Stomach (tissue), 9 donors: Measurements from ENCODE around the gene CAB39. TPM values are rescaled to one million over a fixed set of nuclear protein-coding genes. Genes with fewer than 3 reads are reported as not detected.

Experiments used
- DNase-seq, 2 donors: peaks; one replicate each; pipeline versions ENCODE4 v3.0.0 to v3.0.0-alpha.2; 2013 to 2019
- H3K27ac ChIP-seq, 5 donors: fragments of 200-600 bp in 4 of 5; sonication (generic) in 4 of 5; one replicate each; pipeline ENCODE4 v1.5.1; 2013 to 2019; ENCODE audit warnings: mild to moderate bottlenecking in 1 of 5, moderate library complexity in 1 of 5
- H3K27me3 ChIP-seq, 3 donors: fragments of 200-600 bp; sonication (generic); one replicate each; pipeline ENCODE4 v1.5.1; 2017 to 2019; ENCODE audit warnings: mixed run types in 1 of 3
- H3K36me3 ChIP-seq, 4 donors: fragments of 200-600 bp; sonication (generic); 1 replicate in 3 of 4; 2 replicates in 1 of 4; pipeline ENCODE4 v1.5.1; 2016 to 2019
- H3K4me1 ChIP-seq, 4 donors: fragments of 200-600 bp; sonication (generic); one replicate each; pipeline ENCODE4 v1.5.1; 2016 to 2019
- H3K4me3 ChIP-seq, 4 donors: fragments of 200-600 bp; sonication (generic) in 3 of 4; one replicate each; pipeline ENCODE4 v1.5.1; 2016 to 2019; ENCODE audit warnings: mild to moderate bottlenecking in 1 of 4
- H3K9me3 ChIP-seq, 4 donors: fragments of 200-600 bp; sonication (generic); one replicate each; pipeline ENCODE4 v1.5.1; 2016 to 2019
- EP300 ChIP-seq: sonication (generic); formaldehyde crosslinking; IDR thresholded peaks from one replicate; pipeline ENCODE4 v1.6.1; 2017; ENCODE audit warnings: antibody characterized with exemption
- POLR2A ChIP-seq, 4 donors: fragments of 450-650 bp; IDR thresholded peaks; one replicate each; pipeline ENCODE4 v1.6.1; 2016; ENCODE audit warnings: antibody characterized with exemption in 4 of 4, control low read depth in 2 of 4, mild to moderate bottlenecking in 1 of 4, moderate library complexity in 1 of 4
- POLR2AphosphoS5 ChIP-seq, 3 donors: sonication (generic); formaldehyde crosslinking; IDR thresholded peaks; one replicate each; pipeline ENCODE4 v1.6.1; 2016; ENCODE audit warnings: antibody characterized with exemption in 3 of 3
- WGBS, 5 donors: extraction: QIAGEN DNeasy Blood & Tissue Kit in 3 of 5; methylation state at CpG; one replicate each; pipeline versions ENCODE4 v1.1.5 to v1.1.7; 2013 to 2018; 5-methylcytosine and 5-hydroxymethylcytosine counted together
- intact Hi-C: fragments of 100-400 bp; cut with DNase I; formaldehyde crosslinking; loops from one replicate; pipeline ENCODE4 v1.15.1; 2023; ENCODE audit warnings: low total_unique reads
- polyA plus RNA-seq, 3 donors: library from polyadenylated mRNA; stranded (reverse); fragments of 200-250 nt; gene quantifications; one replicate each; pipeline ENCODE4 v1.2.3, GENCODE V29; 2013
- total RNA-seq, 5 donors: library from RNA; depleted of rRNA; stranded (reverse); fragments of >200 nt; gene quantifications; one replicate each; pipeline versions ENCODE4 v1.1.0 to v1.2.3, GENCODE V29; 2014 to 2016
- TF ChIP-seq, protein P1 (sequence below), 7 experiments: fragments of 450-650 bp in 4 of 7; fragments of 200-600 bp in 3 of 7; sonication (generic) in 3 of 7; IDR thresholded peaks; one replicate each; pipeline ENCODE4 v1.5.1; 2016 to 2019; ENCODE audit warnings: antibody characterized with exemption in 7 of 7, control low read depth in 2 of 7, mild to moderate bottlenecking in 1 of 7
- donor health status: healthy with polysubstance abuse.
- donor health status: Bipolar disorder and iron deficiency.
- donor health status: healthy.

Gene CAB39
- total and polyA plus RNA-seq, 8 donors: 21.8 to 126 (median 84.5) TPM

DNA sequence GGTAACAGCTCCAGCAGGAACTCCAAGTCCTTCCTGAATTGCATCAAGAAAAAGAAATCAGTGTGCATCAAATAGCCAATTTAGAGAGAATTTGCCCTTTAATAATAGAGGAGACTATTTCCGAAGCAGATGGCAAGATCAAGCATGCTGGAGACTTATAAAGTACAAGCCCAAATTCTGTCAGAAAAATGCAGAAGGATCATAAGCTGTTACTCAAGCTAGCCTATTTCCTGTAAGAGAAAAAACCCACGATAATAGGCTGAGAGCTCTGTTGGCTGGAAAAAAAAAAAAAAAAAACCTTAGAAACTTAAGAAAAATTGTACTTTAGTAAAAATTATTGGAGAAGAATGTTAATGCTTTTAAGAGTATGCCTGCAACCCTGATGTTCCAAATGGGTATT lies 127.7 kb downstream of the CAB39 start:
- H3K4me3 ChIP-seq: no peak overlapping the region
- no peak for TF ChIP-seq POLR2A (IDR thresholded peaks at IDR 0.05)
- no peak for TF ChIP-seq POLR2AphosphoS5 (IDR thresholded peaks at IDR 0.05)
- TF ChIP-seq EP300: no peak
- TF ChIP-seq, protein P1, sequence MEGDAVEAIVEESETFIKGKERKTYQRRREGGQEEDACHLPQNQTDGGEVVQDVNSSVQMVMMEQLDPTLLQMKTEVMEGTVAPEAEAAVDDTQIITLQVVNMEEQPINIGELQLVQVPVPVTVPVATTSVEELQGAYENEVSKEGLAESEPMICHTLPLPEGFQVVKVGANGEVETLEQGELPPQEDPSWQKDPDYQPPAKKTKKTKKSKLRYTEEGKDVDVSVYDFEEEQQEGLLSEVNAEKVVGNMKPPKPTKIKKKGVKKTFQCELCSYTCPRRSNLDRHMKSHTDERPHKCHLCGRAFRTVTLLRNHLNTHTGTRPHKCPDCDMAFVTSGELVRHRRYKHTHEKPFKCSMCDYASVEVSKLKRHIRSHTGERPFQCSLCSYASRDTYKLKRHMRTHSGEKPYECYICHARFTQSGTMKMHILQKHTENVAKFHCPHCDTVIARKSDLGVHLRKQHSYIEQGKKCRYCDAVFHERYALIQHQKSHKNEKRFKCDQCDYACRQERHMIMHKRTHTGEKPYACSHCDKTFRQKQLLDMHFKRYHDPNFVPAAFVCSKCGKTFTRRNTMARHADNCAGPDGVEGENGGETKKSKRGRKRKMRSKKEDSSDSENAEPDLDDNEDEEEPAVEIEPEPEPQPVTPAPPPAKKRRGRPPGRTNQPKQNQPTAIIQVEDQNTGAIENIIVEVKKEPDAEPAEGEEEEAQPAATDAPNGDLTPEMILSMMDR (IDR thresholded peaks at IDR 0.05): no peak
- no peak for DNase-seq
- intact Hi-C loops: loop anchor here (10.0 kb wide), 1 partner anchor 74 kb away; no protein-coding TSS in a partner anchor
- 39 to 76% (median 64%) methylated on average over 2 of the region's 2 CpGs for WGBS, 5 donors
- peaks cover 0 to 6% (median 0%) of the 10 kb centered on the region in 3 donors for H3K27me3 ChIP-seq
- H3K36me3 ChIP-seq: no peaks in the 10 kb centered on the region
- H3K27ac ChIP-seq: no peak overlapping the region
- H3K4me1 ChIP-seq: no peaks in the 10 kb centered on the region
- peaks cover 5 to 15% (median 12%) of the 10 kb centered on the region in 4 donors for H3K9me3 ChIP-seq

- TF ChIP-seq, protein P1 (IDR thresholded peaks at IDR 0.05): no peak
- no peak for TF ChIP-seq EP300
- no peak for TF ChIP-seq POLR2AphosphoS5 (IDR thresholded peaks at IDR 0.05)
- TF ChIP-seq POLR2A (IDR thresholded peaks at IDR 0.05): no peak
- intact Hi-C loops: loop anchor here (10.0 kb wide), 1 partner anchor 72 kb away; no protein-coding TSS in a partner anchor
- Histone ChIP-seq H3K27ac (no peak overlapping the region), H3K27me3 (peaks cover 0 to 6% (median 0%) of the 10 kb centered on the region in 3 donors), H3K9me3 (peaks cover 5 to 17% (median 13%) of the 10 kb centered on the region in 4 donors), H3K4me3 (no peak overlapping the region), H3K4me1 (peaks cover 0 to 1% (median 0%) of the 10 kb centered on the region in 4 donors), H3K36me3 (no peaks in the 10 kb centered on the region)
- no peak for DNase-seq
- 41 to 57% (median 52%) methylated on average over 6 of the region's 6 CpGs for WGBS, 5 donors
Observed at GRCh38 chr2:230842473-230842872, 129.8 kb downstream of the CAB39 start.

GRCh38 chr2:230843132-230843531 lies 130.5 kb downstream of the CAB39 start:
- Histone ChIP-seq H3K27ac (no peak overlapping the region), H3K4me1 (peaks cover 0 to 8% (median 5%) of the 10 kb centered on the region in 4 donors), H3K36me3 (no peaks in the 10 kb centered on the region), H3K4me3 (no peak overlapping the region), H3K9me3 (peaks cover 5 to 13% (median 9%) of the 10 kb centered on the region in 4 donors), H3K27me3 (peaks cover 0 to 6% (median 0%) of the 10 kb centered on the region in 3 donors)
- TF ChIP-seq, protein P1 (IDR thresholded peaks at IDR 0.05): no peak
- no peak for TF ChIP-seq POLR2AphosphoS5 (IDR thresholded peaks at IDR 0.05)
- TF ChIP-seq EP300: no peak
- no peak for TF ChIP-seq POLR2A (IDR thresholded peaks at IDR 0.05)
- WGBS, 5 donors: 72 to 84% (median 81%) methylated on average over 4 of the region's 4 CpGs
- intact Hi-C loops: loop anchor here (10.0 kb wide), 1 partner anchor 72 kb away; no protein-coding TSS in a partner anchor
- no peak for DNase-seq

DNA sequence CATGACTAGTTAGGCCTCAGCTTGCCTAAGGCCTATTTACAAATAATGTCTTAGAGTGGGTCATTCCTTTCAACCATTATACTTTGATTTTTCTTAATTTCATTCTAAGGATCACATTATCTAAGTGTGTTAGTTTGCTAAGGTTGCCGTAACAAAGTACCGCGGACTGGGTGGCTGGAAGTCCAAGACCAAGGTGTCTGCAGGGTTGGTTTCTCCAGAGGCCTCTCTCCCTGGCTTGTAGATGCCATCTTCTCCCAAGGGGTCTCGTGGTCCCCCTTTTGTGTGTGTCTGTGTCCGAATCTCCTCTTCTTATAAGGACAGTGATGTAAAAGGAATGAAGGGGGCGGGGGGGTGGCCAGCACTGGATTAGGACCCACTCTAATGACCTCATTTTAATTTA lies 133.7 kb downstream of the CAB39 start:
- Histone ChIP-seq H3K36me3 (no peaks in the 10 kb centered on the region), H3K27ac (no peak overlapping the region), H3K4me3 (no peak overlapping the region), H3K4me1 (peaks cover 0 to 9% (median 7%) of the 10 kb centered on the region in 4 donors), H3K9me3 (peaks cover 0 to 4% (median 0%) of the 10 kb centered on the region in 4 donors), H3K27me3 (peaks cover 0 to 16% (median 5%) of the 10 kb centered on the region in 3 donors)
- TF ChIP-seq POLR2A (IDR thresholded peaks at IDR 0.05) (no peak), POLR2AphosphoS5 (IDR thresholded peaks at IDR 0.05) (no peak), EP300 (no peak)
- TF ChIP-seq, protein P1 (IDR thresholded peaks at IDR 0.05): no peak
- intact Hi-C loops: loop anchor here (10.0 kb wide), 1 partner anchor 68 kb away; no protein-coding TSS in a partner anchor
- no peak for DNase-seq
- 93 to 98% (median 94%) methylated on average over 6 of the region's 6 CpGs for WGBS, 5 donors
